ENCODE results near the gene SLC35B4.

DNA sequence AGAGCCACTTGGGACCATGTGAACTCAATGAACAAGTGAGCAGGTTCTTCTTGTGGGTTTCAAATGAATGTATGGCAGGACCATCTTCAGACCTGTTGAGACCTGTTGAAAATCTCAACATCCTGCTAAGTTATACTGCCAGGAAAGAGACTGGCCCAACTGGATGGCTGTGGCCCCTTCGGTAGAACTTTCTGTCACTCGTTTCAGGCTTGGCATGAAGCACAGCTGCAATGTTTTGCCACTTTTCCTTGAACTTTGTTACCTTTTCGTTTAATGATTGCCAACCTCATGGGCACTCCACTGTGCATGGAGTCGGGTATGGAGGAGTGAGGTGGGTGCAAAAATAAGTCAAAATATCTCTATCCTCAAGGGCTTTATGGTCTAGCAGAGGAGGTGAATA lies 36.7 kb upstream of the SLC35B4 start:
- TF ChIP-seq, protein P1, sequence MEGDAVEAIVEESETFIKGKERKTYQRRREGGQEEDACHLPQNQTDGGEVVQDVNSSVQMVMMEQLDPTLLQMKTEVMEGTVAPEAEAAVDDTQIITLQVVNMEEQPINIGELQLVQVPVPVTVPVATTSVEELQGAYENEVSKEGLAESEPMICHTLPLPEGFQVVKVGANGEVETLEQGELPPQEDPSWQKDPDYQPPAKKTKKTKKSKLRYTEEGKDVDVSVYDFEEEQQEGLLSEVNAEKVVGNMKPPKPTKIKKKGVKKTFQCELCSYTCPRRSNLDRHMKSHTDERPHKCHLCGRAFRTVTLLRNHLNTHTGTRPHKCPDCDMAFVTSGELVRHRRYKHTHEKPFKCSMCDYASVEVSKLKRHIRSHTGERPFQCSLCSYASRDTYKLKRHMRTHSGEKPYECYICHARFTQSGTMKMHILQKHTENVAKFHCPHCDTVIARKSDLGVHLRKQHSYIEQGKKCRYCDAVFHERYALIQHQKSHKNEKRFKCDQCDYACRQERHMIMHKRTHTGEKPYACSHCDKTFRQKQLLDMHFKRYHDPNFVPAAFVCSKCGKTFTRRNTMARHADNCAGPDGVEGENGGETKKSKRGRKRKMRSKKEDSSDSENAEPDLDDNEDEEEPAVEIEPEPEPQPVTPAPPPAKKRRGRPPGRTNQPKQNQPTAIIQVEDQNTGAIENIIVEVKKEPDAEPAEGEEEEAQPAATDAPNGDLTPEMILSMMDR (IDR thresholded peaks at IDR 0.05; ENCODE audit: low read length): no peak
- TF ChIP-seq EZH2 (IDR thresholded peaks at IDR 0.05; ENCODE audit: borderline replicate concordance, low read length): no peak

Data from OCI-LY1 (cell line).